Stimulated activated CD4-positive, alpha-beta T cell treated with anti-CD3 and anti-CD28 coated beads, Interleukin-4, amount 100 ng/mL, for 24 hours (primary cell): ENCODE results near the gene TMEM135.
"Not testable (repeated sequence)": the region's sequence is repeated elsewhere in the genome, so short reads cannot be mapped to it uniquely, and the experiment has no call there.

ENCODE experiments used
- DNase-seq: peaks from one replicate; pipeline ENCODE4 v3.0.0-alpha.2; 2020

The TMEM135 gene

DNA sequence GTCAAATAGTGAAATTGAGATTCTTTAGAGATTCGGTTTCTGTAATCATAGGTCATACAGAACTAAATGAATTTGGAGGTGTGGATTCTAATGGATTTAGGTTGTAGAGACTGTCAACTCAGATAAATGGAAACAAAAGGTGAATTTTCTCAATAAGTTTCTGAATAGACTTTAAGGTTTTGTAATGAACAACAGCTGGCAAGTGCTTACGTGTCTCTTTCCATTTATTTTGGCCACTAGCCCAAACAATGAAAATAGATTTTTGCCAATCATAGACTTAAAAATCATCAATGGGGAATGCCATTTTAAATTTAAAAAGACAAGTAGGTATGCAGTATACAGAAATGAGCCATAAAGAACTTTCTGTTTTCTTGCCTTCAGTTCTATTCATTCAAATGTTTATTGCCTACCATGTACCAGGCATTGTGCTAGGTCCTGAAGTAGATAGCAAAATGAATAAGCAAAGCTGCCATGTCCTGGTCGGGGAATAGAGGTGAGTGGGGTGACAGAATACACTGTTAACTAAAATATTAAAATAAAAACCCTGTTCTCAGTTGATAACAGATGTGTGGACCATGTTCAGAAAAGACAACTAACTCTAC is 16.9 kb upstream of the TMEM135 start:
- DNase-seq: no peak

DNA sequence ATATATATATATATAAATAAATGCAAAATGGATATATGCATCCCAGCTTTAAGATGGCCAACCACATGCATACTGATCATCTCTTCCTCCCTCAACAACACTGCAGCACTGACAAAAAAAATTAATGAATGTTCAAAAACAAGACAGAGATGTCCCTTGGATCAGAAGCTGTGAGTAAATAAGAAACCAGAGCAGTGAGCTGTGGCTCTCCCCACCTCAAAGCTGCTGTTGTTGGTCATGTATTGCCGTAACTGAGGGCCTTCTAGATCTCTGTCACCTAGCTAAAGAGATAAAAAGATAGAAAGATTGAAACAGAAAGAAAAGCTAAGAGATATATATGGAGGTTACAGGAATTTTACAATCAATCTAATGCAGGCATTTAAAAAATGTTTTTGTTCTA is 15.5 kb upstream of the TMEM135 start:
- DNase-seq: no peak

DNA sequence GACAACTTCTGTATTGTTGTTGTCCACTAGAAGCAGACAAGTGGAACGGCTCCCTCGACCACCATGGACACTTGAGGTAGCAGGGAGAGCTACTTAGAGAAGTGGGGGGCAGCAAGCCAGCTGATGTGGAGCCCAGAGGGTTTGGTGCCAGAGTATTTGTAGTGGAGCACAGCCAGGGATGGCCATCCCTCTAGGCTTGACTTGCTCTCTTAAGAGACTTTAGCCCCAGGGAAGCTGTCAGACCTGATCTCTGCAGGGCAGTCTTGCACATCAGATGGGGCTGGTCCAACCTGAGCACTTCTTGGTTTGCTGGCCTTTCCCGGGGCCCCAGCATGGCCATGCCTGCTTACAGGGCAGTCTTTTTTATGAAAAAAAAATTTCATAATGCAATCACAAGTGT is 15.0 kb upstream of the TMEM135 start:
- no peak for DNase-seq

DNA sequence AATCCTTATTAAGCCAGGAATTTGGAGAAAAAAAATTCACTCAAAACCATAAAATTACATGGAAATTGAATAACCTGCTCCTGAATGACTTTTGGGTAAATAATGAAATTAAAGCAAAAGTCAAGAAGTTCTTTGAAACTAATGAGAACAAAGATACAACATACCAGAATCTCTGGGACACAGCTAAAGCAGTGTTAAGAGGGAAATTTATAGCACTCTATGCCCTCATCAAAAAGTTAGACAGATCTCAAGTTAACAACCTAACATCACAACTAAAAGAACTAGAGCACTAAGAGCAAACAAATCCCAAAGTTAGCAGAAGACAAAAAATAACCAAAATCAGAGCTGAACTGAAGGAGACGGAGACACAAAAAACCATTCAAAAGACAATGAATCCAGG is 11.3 kb upstream of the TMEM135 start:
- not testable (repeated sequence) for DNase-seq

DNA sequence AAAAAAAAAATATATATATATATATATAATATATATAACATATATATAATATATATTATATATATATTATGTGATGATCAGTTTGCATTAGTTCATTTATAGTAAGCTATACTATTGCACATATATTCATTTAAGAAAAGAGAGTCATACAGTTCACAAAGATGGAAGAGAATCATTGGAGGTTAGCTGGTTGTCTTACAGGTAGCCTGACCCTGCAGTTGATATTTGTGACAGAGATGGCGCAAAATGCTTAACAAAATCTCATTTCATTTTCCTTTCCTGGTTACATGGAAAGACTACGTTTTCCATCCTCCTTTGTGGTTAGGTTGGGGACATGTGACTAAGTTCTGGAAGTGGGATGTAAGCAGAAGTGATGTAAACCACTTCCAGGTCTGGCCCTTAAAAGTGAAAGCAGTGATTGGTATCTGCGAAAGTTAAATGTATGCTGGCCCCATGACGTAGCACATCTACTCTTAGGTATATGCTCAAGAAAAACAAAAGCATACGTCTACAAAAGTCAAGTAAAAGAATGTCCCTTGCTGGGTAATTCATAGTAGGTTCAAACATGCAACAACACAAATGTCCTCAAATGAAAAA is 7.2 kb upstream of the TMEM135 start:
- DNase-seq: no peak

DNA sequence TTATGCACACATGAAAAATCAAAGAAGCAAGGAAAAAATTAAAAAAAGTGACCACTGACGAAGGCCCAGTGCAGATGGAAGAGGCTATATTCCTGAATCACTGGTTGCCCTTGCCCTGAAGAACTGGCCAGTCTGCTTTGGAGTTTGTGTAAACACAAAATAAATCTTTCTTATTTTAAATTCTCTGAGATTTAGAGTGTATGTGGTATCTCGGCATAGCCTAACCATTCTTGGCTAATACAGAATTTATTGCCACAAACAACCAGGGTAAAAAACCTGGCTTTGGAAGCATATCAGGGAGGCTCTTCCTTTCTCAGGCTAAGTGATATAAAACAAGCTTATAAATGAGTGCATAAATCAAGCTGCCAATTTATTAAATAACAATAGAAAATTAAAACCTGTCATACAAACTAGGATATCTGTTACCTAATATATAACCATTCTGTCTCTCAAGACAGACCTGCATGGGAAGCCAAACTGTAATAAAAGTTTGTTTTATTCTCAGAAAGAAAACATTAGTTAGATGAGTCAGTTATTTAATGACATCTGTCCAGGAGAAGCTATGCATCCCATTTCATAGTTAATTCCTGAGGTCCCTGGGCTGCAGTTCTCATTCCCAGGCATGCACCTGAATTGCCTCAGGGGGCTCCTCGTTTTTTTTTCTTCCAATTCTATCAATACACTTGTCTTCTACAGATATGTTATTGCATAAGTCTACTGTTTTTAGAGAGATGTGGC is 6.1 kb upstream of the TMEM135 start:
- DNase-seq: no peak

DNA sequence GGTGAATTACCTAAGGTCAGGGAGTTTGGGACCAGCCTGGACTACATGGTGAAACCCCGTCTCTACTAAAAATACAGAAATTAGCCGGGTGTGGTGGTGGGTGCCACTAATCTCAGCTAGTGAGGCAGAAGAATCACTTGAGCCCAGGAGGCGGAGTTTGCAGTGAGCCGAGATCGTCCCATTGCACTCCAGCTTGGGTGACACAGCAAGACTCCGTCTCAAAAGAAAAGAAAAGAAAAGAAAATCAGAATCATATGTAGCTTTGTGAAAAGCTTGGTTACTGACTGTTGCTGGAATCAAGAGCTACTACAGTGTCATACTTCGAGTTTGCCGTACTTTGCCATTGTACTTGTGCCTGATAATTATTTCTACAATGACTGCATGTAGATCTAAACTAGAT is 4.2 kb upstream of the TMEM135 start:
- DNase-seq: no peak

DNA sequence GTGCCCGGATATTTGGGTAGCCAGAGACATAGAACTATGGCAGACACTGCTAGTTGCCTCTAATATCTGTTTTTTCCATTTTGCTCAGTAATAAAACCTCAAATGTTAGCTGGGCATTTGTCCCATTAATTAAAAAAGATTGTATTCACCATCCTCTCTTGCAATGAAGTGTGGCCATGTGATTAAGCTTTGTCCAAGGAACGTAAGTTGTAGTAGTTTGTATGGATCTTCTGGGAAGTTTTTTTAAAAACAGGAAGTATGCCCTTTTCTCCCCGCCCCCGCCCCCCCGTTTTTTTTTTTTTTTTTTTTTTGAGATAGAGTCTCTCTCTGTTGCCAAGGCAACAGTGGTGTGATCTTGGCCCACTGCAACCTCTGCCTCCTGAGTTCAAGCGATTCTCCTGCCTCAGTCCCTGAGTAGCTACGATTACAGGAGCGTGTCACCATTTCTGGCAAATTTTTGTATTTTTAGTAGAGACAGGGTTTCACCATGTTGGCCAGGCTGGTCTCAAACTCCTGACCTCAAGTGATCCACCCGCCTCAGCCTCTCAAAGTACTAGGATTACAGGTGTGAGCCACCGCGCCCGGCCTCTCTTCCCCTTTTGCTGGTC is 1.7 kb upstream of the TMEM135 start:
- DNase-seq: no peak

DNA sequence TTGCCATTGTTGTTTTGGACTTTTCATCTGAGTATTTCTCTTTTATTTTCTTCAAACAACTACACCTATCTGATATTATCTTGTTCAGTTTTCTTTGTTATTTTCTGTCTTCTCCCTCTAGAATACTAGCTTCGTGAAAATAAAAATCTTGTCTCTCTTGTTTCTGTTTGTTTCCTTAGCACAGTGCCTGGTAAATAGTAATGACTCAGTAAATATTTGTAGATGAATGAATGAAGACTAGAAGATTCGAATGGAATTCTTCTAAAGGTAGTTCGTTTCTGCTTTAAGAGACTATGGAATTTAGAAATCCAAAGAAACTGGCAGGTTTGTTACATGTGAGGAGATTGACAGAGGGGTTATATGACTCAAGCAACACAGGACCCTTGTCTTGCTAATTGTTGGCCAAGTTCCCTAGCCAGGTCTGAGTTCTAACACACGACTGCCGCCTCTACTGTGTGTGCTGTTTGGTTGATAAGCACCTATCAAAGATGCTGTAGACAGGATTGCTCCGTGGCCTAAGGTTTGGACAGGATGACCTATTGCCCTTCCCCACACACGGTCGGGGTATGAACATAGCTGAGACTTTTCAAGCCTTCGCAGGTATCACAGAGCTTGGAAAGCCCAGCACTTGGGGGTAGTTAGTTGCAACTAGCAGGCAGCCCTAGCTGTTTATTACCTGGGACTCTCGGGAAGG is 831 bp upstream of the TMEM135 start:
- no peak for DNase-seq

DNA sequence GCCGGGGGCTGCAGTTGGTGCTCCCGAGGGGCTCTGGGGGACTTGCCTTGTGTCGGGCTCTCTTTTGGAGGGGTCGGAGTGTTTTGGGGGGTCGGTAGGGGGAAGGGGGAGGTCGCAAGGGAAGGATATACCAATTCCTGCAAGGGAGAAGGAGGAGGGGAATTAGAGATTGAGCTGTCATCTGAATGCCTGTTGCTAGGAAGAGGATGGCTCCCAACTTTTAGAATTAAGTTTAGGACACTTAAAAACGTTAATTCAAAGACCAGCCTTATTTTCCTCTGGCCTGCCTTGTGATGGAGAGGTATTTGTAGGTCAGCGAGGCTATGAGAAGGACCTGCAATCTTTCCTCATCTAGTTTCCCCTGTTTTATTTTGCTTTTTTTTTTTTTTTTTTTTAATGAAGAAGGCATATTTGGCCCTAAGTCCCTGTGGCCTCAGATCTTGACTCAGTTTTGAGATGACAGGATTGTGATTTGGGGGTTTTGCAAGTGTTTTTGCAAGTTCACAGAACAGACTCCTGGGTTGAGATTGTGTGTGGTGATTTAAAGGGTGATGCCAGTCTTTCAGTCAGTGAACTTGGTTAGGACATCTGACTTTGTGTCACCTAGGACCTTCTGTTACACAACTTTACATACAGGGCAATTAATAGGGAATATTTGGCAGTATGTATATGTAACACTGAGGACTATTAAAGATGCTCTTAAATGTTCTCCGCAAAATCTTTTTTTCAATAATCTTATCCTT is 672 bp downstream of the TMEM135 start:
- DNase-seq: no peak

DNA sequence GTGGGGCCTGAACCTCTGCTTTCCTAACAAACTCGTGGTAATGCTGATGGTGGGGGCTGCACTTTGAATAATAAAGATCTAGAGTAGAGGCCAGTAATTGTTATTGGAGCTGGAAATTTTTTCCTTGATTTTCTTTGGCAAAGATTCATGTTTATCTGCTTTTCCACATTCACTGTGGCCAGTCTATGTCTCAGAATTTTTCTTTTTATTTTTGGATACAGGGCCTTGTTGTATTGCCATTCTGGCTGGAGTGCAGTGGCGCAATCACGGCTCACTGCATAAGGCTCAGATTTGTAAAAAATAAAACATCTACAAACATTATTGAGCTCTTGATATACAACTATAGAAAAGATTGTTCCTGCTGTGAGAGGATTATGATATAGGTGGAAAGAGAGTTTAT is 1.6 kb downstream of the TMEM135 start:
- no peak for DNase-seq

DNA sequence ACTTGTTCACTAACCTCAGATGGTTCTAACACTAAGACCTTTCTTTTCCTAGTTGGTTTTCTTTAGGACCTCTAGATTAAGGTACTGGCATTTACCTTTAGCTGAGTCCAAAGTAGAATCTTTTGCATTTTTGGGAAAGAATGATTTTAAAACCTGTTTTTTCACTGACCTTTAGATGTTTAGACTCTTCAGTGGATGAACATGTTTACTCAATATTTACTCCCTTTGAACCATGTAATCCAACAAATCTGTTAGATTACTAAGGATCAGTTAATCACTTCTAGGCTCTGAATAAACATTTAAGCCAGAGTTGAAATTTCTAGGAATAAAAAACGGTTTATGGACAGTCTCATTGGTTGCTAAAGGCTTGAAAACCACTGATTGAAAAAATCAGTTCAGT is 6.2 kb downstream of the TMEM135 start:
- no peak for DNase-seq

DNA sequence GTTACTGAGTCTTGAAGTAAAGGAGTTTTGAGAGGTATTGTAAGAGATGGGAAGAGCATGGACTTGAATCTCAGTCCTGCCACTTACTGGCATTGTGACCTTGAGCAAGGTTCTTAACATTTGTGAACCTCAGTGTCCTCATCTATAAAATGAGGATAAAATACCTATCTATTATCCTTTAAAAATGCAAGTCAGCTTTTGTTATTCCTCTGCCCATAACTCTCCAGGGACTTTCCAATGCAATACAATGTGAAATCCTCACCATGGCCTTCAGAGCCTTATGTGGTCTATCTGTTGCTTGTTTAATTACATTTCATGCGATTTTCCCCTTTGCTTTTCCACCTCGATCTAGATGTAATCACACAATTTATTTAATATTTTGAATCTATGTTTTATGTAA is 9.1 kb downstream of the TMEM135 start:
- no peak for DNase-seq

DNA sequence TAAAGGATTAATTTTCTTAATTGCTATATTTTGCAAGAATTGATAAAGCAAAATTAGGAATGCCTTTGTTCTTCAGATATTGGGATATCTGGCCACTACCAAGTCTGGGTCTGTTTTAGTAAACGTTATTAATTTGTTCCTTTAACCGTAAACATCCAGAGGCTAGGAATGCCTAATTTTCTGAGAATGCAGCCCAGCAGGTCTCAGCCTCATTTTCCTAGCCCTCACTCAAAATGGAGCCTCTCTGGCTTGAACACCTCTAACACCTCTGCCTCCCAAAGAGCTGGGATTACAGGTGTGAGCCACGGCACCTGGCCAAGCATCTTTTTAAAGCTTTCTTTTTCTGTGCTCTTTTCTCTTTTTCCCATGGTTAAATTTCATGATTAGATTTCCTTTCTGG is 18.4 kb downstream of the TMEM135 start:
- no peak for DNase-seq

DNA sequence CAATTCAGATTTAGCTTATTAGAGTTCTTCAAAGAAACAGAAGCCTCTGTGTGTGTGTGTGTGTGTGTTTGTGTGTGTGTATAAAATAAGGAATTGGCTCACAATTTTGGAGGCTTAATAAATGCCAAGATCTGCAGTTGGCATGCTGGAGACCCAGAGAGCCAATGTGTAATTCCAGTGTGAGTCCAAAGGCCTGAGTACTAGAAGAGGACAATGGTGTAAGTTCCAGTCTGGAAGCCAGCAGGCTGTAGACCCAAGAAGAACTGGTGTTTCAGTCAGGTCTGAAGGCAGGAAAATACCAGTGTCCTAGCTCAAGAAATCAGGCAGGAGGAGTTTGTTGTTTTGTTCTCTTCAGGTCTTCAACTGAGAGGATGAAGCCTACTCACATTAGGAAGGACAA is 20.0 kb downstream of the TMEM135 start:
- no peak for DNase-seq

DNA sequence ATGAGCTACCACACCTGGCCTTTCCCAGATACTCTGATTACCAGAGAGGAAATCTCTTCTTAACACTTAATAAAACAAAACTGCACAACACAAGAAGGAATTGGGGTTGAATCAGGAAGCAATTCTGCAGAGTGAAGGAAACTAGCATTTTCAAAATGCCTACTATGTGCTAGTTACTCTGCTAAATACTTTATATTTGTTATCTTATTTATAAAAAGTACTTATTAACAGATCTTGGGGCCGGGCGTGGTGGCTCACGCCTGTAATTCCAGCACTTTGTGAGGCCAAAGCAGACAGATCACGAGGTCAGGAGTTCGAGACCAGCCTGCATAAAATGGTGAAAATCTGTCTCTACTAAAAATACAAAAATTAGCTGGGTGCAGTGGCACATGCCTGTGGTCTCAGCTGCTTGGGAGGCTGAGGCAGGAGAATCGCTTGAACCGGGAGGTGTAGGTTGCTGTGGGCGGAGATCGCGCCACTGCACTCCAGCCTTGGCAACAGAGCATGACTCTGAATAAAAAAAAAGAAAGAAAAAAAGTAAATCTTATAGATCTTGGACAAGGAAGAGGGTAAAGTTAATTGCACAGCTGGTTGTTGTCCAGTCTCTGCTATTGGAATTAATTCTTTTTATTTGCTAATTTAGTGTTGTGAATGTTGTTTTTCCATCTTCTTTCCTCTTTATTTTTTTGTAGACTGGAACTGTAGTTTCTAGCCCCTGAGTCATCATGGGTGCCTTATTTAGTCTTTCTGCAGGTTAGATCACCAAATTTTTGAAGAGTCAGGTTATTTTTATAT is 22.1 kb downstream of the TMEM135 start:
- no peak for DNase-seq

DNA sequence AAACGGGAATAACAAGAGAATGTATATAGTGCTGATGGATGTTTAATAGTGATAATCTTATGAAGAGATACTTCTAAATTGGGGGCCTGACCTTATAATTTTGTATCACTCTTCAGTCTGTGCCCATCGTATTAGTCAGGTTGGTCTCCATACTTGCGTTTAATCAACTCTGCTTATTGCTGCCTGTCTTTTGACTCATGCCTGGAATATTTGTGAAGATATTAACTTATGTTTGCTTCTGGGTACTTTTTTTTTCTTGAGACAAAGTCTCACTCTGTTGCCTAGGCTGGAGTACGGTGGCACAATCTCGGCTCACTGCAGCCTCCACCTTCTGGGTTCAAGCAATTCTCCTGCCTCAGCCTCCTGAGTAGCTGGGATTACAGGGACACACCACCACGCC is 24.0 kb downstream of the TMEM135 start:
- no peak for DNase-seq

DNA sequence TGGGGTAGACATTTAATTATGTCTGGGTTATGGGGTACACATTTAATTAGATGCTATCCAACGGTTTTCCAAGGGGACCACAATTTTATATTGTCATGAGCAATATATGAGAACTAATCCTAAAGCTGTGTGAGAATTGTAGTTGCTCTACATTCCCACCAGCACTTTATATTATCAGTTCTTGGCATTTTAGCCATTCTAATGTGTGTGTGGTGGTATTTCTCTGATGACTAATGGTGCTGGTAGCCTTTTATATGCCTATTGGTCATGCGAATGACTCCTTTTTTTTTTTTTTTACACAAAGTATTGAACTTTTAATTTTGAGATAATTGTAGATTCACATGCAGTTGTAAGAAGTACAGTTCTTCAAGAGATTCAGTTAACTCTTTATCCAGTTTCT is 26.2 kb downstream of the TMEM135 start:
- no peak for DNase-seq

DNA sequence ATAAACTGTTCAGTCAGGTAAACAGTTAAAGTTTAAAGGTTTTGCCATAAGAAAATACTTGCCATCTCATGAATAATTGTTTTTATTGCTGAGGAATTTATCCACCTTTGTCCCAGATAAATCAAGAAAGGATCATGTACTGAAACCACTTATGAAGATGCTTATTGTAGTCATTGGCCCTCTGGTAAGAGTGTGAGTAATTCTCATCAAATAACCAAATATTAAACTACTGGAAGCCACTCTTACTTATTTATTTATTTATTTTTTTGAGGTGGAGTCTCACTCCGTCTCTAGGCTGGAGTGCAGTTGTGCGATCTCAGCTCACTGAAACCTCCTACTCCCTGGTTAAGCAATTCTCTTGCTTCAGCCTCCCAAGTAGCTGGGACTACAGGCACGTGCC is 35.1 kb downstream of the TMEM135 start:
- no peak for DNase-seq

DNA sequence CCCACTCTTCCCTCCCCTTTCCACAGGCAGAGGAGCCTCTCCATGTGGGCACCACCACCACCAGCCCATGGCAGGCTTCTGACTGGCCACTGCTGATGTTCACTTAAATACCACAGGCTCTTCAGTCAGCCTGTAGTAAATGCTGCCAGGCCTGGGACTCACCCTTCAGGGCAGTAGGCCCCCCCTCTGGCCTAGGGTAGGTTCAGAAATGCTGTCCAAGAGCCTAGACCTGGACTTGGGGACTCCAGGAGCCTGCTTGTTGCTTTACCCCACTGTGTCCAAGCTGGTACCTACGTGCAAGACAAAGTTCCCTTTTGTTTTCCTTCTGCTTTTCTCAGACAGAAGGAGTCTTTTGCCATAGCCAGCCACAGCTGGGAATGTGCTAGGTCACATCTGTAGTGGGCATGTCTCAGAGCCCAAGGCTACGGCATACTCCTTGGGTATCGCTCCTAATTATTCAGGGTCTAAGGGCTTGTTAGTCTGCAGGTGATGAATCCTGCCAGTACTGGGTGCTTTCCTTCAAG is 38.6 kb downstream of the TMEM135 start:
- no peak for DNase-seq

DNA sequence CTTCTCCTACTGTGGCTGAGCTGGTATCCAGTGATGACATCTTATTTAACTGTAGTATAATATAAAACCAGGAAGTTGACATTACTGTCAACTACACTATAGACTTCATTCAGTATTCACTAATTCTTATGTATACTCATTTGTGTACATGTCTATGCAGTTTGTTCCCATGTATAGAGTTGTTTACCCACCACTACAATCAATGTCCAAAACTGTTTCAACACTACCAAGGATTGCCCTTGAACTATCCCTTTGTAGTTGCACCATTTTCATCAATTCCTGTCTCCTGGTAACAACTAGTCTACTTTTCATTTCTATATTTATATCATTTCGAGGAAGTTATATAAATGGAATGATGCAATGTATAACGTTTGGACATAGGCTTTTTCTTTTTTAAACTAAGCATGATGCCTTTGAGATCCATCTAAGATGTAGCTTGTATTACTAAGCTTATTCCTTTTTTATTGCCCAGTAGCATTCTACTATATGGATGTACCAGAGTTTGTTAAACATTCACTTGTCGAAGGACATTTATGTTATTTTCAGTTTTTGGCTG is 39.2 kb downstream of the TMEM135 start:
- no peak for DNase-seq
